ENCODE results near the gene MYH7B. TPM values are rescaled to one million over a fixed set of nuclear protein-coding genes. Genes with fewer than 3 reads are reported as not detected.

The MYH7B gene
- total RNA-seq, 1 experiment from 2014 or later, result not detected

DNA sequence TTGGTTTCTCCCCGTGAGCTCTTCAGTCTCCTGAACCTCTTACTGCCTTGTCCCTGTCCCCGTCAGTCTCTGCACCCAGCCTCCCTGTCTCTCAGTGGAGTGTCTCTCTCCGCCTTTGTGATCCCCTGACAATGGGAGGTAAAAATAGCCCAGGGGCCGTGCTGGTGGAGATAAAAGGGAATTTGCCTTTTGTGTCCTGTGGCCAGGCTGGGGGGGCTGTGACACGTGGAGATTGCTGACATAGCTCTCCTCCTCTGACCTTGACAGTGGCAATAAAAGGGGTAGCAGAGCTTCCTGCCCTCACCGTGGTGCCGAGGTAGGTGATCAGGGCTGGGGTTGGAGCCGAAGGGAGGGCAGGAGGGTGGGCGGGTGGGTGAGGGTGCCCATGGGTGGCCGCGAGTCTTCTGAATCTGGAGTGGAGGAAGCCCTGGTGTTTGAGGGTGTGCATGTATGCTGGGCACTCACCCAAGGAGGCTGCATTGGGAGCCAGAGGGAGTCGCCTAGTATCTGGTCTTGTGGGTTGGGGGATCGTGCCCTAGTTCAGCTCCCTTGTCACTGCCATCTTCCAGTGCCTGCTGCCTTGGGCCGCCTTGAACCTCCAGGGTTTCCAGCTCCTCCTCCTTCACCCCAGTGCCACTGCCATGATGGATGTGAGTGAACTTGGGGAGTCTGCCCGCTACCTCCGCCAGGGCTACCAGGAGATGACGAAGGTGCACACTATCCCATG lies 21.9 kb downstream of the MYH7B start:
- DNase-seq (ENCODE audit: low read depth), result no peak

DNA sequence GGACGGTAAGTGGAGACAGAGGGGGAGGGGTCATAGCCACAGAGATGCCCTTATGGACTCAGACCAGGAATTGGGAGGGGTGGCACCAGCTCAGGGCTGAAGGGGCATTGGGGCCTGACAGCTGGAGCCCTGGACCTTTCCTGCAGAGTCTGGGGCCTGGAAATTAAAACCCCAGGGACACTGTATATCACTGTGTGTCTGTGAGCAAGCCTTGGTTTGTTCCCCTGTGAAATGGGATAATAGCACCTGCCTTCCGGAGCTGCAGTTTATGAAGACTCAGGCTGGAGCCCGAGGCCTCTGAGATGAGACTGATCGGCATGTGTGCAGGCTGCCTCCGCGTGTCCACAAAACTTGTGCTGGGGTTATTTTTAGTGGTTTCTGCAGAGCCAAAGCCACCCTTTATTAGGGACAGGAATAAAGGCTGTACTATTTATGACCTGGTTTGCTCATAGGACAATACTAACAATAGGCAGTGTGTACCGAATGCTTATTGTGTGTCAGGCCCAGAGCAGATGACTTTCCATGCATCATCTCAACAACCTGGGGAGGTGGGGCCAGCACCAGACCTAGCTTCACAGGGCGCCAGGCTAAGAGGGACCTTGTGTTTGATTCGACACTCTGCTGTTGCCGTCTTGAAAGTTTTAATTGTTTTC lies 22.6 kb downstream of the MYH7B start:
- DNase-seq (ENCODE audit: low read depth), result no peak

DNA sequence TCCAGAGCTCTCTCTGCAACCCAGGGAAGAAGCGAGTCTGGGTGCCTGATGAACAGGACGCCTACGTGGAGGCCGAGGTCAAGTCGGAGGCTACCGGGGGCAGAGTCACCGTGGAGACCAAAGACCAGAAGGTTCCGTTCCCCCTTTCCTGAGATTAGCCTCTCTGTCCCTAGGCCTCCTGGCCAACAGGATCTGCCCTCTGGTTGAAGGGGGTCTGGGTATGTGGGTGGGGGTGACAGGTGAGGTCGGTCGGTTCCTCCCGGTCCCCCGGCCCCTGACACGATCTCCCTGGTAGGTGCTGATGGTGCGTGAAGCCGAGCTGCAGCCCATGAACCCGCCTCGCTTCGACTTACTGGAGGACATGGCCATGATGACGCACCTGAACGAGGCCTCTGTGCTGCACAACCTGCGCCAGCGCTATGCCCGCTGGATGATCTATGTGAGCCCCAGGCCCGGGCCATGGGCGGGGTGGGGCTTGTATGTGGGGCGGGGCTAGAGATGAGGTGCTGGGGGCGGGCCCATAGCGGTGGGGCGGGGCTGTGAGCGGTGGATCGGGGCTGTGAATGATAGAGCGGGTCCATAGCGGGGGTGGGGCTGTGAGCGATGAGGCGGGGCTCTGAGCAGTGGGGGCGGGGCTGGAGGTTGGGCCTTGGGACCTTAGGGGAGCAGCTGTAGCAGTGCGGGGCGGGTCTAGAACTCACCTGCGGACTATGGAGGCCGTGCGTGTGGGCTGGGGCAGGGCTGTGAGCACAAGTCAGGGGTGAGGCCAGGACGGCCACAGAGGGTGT lies 23.9 kb downstream of the MYH7B start:
- DNase-seq (ENCODE audit: low read depth), result no peak

DNA sequence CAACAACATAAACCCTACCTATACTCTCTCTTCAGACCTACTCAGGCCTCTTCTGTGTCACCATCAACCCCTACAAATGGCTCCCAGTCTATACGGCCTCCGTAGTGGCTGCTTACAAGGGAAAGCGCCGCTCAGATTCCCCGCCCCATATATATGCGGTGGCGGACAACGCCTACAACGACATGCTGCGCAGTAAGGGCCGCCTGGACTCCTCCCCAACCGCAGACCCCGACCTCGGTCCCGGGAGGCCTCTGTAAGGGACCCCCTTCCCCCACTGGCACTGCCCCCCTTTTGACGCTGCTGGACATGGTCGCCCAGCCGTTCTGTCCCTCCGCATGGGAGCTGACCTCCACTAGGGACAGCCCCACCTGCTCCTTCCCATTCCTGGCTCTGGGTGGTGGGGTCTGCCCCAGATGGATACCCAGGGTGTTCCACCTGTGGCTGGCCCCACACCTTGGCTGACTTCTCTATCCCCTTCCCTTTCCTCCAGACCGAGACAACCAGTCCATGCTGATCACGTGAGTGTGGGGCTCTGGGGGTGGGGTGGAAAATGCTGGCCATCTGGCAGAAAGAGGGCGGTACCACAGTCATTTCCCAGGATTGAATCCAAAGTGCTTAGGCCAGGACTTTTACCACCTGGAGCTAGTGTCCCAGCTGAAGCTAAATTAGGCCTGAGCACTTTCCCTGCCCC lies 25.0 kb downstream of the MYH7B start:
- peak; percentile 41 for DNase-seq (ENCODE audit: low read depth)

DNA sequence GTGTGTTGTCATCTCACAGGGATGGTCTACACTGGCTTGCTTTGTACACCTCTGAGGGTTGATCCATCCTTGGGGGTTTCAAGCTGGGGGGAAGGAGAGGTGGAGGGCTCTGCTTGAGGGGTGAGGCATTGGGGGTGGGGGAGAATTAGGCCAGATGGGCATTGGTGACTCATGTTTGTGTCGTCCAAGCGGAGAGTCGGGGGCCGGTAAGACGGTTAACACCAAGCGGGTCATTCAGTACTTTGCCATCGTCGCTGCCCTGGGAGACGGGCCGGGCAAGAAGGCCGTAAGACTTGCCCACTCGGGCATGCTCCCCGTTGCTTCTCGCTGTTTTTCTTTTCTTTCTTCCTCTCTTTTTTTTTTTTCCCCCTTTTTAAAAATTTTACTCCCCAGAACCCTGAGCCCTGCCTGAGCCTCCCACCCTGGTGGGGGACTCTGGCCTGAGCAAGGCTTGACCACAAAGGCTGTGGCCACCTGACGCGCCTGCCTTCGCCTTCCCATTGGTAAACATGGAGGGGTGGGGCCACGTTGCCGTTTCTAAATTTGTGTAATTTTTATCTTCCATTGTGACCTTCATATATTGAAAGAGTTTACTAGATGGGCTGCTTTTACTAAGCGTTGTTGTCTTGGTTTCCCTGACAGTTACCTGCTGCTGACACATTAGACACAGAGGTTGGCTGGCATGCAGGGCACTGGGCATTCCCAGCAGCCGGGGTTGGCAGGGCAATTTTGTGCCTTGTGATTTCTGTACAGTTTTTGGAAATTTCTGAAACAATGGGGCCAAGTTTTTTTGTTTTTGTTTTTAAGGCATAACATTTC lies 26.8 kb downstream of the MYH7B start:
- DNase-seq (ENCODE audit: low read depth), result no peak

DNA sequence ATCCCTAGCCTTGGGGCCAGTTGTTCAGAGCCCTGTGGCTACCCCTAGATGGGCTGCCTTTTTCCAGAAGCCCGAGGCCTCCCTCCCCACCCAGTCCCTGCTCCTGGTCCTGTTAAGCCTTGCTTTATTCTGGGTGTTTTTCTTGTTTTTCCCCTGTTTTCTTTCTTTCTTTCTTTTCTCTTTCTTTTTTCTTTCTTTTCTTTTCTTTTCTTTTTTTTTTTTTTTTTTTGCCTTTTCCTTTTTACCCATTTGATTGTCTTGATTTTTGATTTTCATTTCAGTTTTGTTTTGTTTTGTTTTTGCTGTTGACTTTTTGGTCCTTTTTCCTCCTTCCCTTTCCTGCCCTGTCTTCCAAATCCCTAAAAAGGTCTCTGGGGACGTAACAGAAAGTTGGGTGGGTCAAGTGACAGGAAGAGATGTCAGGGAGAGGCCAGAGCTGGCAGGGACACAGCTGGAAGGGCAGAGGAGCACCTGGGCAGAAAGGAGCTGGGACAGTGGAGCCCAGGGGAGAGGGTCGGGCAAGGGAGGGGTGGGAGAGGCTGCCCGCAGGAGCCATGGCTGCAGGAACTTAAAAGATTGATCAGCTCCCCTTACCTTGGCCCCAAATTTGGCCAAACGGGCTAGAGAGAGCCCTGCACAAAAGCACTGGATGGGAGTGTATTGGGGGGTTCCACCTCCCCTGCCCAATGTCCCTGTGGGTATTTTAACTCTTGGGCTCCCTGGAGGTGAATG lies 27.6 kb downstream of the MYH7B start:
- DNase-seq (ENCODE audit: low read depth), result no peak

DNA sequence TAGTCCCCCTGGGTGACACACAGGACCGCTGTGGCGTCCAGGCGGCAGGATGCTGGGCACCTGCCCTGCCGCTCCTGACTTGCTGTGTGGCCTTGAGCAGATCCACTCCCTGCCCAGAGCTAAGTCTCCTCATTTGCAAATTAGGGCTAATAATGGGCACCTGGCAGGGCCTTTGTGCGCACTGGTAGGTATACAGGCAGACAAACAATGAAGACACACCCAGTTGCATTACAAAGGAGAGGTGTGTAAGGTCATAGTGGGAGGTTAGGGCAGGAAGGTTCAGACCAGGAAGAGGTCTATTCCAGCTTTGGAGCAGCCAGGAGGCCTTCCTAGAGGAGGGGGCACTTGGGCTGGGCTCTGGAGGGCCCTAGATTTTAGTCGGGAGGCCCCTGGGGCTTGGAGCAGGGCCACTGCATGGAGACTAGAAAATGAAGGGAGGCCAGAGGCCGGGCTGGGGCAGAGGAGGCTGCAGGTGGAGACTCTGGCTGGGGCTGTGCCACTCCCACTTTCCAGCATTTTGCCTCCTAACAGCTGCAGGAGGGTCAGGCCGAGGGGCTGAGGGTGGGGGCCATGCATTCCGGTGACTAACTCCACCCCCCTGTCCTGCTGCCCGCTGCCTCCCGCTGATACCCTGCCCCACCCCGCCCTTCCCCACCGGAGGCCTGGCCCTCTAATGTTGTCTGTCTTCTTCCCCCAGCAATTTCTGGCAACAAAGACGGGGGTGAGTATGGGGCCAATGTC lies 28.5 kb downstream of the MYH7B start:
- DNase-seq (ENCODE audit: low read depth), result no peak

DNA sequence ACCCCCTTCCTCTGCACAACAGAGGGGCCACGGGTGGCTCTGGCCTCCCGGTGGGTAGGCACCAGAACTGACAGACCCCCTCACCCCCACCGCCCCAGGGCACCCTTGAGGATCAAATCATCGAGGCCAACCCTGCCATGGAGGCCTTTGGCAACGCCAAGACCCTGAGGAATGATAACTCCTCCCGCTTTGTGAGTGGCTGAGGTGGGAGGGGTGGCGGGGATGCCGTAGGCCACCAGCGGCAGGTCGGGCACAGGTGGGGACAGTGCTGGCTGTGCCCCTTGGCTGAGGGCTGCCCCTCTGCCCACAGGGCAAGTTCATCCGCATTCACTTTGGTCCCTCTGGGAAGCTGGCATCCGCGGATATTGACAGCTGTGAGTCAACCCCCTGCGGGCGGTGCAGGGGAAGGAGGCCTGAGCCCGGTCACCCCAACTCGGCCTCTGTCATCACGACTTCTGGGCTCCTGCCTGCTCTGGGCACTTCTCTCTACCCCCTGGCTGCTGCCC lies 29.1 kb downstream of the MYH7B start:
- peak; percentile 71 for DNase-seq (ENCODE audit: low read depth)

DNA sequence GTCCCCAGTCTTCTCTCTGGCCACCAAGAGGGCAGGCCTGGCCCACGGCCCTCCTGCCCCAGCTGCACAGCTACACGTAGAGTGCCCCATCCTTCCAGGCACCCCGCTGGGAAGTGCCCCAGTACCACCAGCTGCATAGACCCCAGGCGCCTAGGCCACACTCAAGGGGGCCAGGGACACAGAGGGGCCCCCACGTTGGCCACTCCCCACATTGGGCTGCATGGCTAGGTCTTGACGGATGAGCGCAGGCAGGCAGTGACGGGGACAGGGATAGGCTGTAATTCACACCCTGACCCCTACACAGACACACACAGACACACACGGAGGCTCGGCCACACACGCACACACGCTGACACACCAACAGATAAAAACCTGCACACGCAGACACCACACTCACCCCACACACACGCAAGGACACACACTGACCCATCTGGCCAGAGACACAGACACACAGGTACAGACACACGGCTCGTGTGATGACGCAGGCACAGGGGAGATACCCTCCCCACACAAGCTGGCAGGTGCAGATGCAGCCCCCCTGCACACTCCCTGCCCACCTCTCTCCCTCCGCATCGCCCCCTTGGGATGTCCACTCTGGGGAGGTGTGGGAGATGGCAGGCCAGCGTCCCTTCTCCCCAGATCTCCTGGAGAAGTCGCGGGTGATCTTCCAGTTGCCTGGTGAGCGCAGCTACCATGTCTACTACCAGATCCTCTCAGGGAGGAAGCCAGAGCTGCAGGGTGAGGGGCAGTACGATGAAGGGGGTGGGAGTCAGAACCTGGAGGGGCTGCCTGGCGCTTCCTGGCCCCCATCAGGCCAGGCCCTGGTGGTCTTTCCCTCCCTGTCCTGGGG lies 30.0 kb downstream of the MYH7B start:
- peak; percentile 16 for DNase-seq (ENCODE audit: low read depth)

DNA sequence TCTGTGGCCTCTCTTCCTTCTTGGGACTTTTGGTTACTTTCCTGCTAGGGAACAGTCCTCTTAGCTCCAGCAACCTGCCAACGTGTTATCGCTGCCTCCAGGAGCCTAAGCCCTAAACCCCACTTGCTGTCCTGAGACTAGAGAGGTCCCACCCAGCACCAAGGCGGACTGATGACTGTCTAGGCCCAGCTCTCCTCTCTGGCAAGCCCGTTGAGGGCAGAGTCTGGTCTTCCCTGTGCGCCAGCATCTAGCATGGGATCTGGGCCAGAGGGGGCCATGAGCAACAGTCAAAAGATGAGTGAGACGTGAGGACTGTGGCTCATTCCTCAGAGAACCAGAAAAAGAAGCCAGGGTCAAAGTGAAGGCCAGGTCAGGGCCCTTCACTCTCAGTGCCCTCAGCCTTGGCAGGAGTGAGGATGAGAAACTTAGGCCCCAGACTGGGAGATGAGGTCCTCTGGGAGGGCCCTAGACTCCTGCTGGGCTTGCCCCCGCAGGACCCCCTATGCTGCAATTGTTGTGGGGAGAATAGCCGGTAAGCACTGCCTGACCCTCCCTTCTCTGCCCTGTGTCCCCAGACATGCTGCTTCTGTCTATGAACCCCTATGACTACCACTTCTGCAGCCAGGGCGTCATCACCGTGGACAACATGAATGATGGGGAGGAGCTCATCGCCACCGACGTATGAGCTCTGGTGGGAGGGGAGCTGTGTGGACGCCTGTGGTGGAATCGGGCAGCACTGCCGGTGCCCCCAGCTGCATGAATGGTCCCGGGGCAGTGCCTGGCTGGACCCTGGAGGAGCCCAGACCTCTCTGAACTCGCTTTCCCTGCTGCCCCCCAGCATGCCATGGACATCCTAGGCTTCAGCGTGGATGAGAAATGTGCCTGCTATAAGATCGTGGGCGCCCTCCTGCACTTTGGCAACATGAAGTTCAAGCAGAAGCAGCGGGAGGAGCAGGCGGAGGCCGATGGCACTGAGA lies 30.9 kb downstream of the MYH7B start:
- DNase-seq (ENCODE audit: low read depth), result peak; percentile 45

DNA sequence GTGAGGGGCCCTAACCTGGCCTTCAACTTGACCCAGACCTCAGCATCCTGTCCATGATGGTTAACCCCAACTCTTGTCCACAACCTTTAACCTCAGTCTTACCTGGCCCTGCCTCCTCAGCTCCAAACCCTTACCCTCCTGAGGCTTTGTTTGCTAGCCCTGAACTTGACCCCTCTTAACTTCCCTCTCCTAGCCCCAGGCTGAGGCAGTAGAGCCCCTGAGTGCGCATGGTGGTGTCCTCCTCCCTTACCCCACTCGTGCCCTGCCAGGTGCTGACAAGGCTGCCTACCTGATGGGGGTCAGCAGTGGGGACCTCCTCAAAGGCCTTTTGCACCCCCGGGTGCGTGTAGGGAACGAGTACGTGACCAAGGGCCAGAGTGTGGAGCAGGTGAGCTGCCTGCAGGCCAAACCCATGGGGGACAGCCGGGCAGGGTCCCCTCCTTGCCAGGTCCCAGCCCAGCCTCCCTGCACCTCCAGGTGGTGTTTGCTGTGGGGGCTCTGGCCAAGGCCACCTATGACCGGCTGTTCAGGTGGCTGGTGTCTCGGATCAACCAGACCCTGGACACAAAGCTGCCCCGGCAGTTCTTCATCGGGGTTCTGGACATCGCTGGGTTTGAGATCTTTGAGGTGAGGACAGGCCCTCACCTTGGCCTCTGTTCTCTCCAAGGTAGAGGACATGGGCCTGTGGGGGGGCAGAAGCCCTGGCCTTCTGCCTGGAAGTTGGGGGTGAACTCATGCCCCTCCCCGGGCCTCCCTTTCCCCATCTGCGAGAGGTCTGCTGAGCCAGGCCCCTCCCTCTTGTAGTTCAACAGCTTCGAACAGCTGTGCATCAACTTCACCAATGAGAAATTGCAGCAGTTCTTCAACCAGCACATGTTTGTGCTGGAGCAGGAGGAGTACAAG lies 31.9 kb downstream of the MYH7B start:
- DNase-seq (ENCODE audit: low read depth), result no peak

DNA sequence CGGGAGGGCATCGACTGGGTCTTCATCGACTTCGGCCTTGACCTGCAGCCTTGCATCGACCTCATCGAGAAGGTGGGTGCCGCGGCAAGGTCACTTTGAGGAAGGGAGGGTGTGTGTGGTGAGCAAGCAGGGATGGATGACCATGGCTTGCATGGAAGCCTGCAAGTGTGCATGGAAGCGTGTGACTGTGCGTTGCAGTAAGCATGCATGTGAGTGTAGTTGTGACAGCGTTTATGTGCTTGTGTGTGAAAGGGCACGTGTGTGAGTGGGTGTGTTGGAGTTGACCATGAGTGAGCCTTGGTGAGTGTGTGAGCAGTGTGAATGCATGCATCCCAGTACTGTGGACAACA lies 32.5 kb downstream of the MYH7B start:
- peak; percentile 15 for DNase-seq (ENCODE audit: low read depth)

DNA sequence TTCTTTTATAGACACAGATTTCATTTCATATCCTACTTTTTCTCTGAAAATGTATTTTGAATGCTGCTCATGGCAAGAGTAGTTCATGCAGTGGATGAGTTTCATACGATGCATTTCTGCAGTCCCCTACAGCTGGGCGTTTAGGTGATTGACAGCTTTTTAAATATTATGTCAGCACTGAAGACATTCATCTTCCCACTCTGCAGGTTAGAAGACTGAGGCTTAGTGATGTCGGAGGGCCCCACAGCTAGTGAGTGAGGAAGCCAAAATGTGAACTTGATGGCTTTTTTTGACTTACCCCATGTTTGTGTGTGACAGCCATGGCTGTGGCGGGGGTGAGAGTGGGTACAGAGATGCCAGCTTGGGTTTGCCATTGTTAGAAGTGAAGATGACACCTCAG lies 33.5 kb downstream of the MYH7B start:
- DNase-seq (ENCODE audit: low read depth), result no peak

DNA sequence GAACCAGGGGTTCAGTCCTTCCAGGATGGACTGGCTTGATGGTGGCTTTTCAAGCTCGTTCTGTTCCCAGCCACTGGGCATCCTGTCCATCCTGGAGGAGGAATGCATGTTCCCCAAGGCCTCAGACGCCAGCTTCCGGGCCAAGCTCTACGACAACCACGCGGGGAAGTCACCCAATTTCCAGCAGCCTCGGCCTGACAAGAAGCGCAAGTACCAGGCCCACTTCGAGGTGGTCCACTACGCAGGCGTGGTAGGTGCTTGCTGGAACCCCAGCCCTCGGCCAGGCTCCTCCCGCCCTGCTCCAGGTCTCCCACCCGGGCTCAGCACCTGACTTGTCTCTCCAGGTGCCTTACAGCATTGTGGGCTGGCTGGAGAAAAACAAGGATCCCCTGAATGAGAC lies 34.0 kb downstream of the MYH7B start:
- DNase-seq (ENCODE audit: low read depth), result no peak

DNA sequence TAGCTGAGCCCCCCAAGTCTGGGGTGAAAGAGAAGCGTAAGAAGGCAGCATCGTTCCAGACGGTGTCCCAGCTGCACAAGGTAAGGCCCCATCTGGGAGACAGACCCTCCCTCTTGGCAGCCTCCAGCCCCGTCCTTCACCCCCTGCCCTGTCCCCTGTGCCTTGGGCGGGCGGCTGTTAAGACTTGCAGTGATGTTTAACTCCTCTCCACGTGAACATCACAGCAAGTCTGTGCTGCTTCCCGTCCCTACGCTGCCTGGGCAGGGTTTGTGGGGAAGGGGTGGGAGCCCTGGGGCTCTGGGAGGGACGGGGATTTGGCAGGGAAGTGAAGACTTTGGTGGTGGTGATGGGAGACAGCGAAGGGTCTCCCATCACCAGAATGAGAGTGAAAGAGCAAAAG lies 34.6 kb downstream of the MYH7B start:
- no peak for DNase-seq (ENCODE audit: low read depth)

DNA sequence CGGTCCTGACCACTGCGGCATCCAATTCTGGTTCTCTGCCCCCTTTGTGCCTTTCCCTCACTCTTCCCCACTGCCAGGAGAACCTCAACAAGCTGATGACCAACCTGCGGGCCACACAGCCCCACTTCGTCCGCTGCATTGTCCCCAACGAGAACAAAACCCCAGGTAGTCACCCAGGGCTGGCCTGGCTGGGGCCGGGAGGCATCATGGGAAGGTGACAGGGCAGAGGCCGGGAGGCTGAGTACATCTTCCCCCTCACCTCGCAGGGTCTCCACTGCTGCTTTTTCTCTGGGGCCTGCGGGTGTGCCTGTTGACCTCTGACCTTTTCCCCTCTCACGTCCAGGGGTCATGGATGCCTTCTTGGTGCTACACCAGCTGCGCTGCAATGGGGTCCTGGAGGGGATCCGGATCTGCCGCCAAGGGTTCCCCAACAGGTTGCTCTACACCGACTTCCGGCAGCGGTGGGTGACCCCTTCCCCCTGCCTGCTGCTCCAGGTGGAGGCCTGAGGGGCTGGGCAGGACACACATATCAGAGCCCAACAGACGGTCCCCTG lies 35.1 kb downstream of the MYH7B start:
- no peak for DNase-seq (ENCODE audit: low read depth)
